SK-N-MC (cell line): Measurements from ENCODE around the gene DOK5.

ENCODE experiments used
- DNase-seq: peaks from one replicate; pipeline ENCODE4 v3.0.0-alpha.2; 2011; ENCODE audit warnings: low read depth, low spot score
- H3K27ac ChIP-seq: fragments of 200-600 bp; sonication (generic); 2 replicates; pipeline ENCODE4 v1.5.1; 2016; ENCODE audit warnings: mixed run types
- H3K36me3 ChIP-seq: fragments of 200-600 bp; sonication (generic); 2 replicates; pipeline ENCODE4 v1.6.1; 2017; ENCODE audit warnings: antibody characterized with exemption, low read length, mixed read lengths; ENCODE audit not compliant: insufficient read depth
- H3K4me3 ChIP-seq: fragments of 200-600 bp; sonication (generic); 2 replicates; pipeline ENCODE4 v1.5.1; 2016
- H3K9ac ChIP-seq: fragments of 200-600 bp; sonication (generic); 2 replicates; pipeline ENCODE4 v1.8.0; 2017; ENCODE audit warnings: mixed run types, mixed read lengths; ENCODE audit not compliant: insufficient read length
- H3K9me3 ChIP-seq: fragments of 200-600 bp; sonication (generic); 2 replicates; pipeline ENCODE4 v1.6.1; 2017; ENCODE audit warnings: low read depth, mild to moderate bottlenecking, antibody characterized with exemption, low read length, moderate library complexity, mixed read lengths
- EZH2 ChIP-seq: fragments of 200-600 bp; sonication (generic); IDR thresholded peaks from one replicate; pipeline ENCODE4 v1.6.1; 2017; ENCODE audit warnings: antibody characterized with exemption
- FOXP2 ChIP-seq: optimal IDR thresholded peaks from 2 replicates; pipeline ENCODE3; 2011; ENCODE audit warnings: mild to moderate bottlenecking, moderate library complexity; ENCODE audit not compliant: insufficient read depth; ENCODE audit errors: extremely low read length, control extremely low read depth
- POLR2AphosphoS5 ChIP-seq: IDR thresholded peaks from 2 replicates; pipeline ENCODE4 v1.6.1; 2012; ENCODE audit warnings: mild to moderate bottlenecking, low read depth, low read length, borderline replicate concordance

DOK5 gene

DNA sequence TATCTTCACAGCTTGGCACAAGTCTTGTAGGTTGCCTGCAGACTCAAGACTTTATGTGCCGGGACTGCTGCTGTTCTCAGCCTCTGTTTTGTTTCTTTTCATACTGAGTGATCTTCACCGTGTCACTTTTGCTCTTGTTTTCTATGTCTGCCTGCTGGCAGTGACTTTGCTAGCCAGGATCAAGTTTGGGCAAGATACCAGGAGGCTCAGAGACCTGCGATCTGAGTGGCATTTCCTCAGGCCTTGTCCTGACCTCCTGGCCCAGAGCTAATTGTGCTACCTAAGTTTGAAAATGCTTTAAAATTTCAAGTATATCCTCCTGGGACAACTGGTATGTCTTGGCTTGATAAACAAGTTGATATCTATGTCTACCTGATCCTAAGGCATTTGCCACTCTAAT lies 57.2 kb downstream of the DOK5 start:
- Histone ChIP-seq H3K27ac (no peak overlapping the region), H3K9ac (no peak overlapping the region), H3K36me3 (no peaks in the 10 kb centered on the region), H3K9me3 (no peaks in the 10 kb centered on the region), H3K4me3 (no peak overlapping the region)
- TF ChIP-seq POLR2AphosphoS5 = no peak
- no peak for TF ChIP-seq FOXP2
- no peak for TF ChIP-seq EZH2
- DNase-seq = no peak

- H3K9me3 ChIP-seq = no peaks in the 10 kb centered on the region
- no peak for TF ChIP-seq FOXP2
- TF ChIP-seq POLR2AphosphoS5 = no peak
- no peak for TF ChIP-seq EZH2
- H3K9ac ChIP-seq = no peak overlapping the region
- H3K4me3 ChIP-seq = no peak overlapping the region
- H3K36me3 ChIP-seq = no peaks in the 10 kb centered on the region
- H3K27ac ChIP-seq = no peak overlapping the region
- DNase-seq = no peak
Observed at GRCh38 chr20:54534101-54534500, 58.7 kb downstream of the DOK5 start.

DNA sequence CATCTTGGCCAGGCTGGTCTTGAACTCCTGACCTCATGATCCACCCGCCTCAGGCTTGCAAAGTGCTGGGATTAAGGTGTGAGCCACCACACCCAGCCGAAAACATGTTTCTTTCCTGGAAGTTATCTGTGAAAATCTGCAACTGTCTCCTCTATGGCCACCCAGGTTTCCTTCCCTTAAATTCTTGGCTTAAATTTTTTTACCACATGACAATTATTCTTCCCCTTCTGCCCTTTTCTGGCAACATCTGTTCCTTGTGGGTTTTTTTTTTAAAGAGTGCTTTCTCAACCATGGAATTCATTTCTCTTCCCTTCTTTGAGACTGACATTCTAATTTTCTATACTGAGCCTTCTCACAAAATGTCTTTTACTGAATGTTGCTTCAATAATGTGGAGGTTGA lies 59.6 kb downstream of the DOK5 start:
- TF ChIP-seq FOXP2 (no peak), POLR2AphosphoS5 (no peak), EZH2 (no peak)
- no peak overlapping the region for H3K4me3 ChIP-seq
- DNase-seq = no peak
- no peaks in the 10 kb centered on the region for H3K36me3 ChIP-seq
- no peak overlapping the region for H3K9ac ChIP-seq
- H3K9me3 ChIP-seq = no peaks in the 10 kb centered on the region
- H3K27ac ChIP-seq = no peak overlapping the region

DNA sequence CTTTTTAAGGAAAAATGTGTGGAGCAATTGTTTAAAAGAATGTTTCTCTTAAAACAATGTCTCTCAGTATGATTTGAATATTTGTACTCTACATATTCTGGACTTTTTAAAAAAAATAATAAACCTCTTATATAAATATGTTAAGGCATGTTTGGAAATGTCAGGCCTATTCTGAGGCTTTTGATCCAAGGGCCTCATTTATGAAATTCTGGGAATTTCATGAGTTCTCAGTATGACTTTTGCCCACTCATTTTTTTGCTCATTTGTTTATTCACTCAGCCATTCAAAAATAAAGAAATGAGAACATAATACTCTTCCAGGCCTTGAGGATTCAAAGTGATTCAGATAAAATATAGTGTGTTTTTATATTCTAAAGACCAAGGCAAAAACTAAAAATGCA lies 60.4 kb downstream of the DOK5 start:
- Histone ChIP-seq H3K4me3 (no peak overlapping the region), H3K36me3 (no peaks in the 10 kb centered on the region), H3K9me3 (no peaks in the 10 kb centered on the region), H3K9ac (no peak overlapping the region), H3K27ac (no peak overlapping the region)
- no peak for DNase-seq
- TF ChIP-seq EZH2 (no peak), POLR2AphosphoS5 (no peak), FOXP2 (no peak)

DNA sequence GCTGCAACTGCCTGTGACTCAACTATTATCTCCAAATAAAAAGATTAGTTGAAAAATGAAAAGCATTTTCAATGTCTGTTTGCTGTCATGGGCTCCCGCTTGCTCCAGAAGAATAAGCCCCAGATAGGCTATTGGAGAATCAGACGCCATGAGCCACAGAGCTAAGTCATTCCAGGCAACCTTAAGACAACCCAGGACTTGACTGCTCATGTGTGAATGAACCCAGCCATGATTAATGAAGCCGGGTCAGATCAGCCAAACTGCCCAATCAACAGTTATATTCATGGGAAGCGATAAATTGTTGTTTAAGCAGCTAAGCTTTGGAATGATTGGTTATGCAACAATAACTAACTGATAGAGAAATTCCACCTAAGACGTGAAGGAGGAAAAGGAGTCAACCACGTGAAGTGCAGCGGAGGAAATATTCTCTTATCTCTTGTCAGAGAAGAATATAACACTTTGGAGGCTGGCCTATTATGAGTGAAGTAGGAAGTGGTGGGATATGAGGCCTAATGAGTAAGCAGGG lies 64.2 kb downstream of the DOK5 start:
- TF ChIP-seq FOXP2 (no peak), EZH2 (no peak), POLR2AphosphoS5 (no peak)

GRCh38 chr20:54543369-54543768 lies 68.0 kb downstream of the DOK5 start:
- H3K9me3 ChIP-seq = no peaks in the 10 kb centered on the region
- H3K27ac ChIP-seq = no peak overlapping the region
- DNase-seq = no peak
- TF ChIP-seq EZH2 (no peak), FOXP2 (no peak), POLR2AphosphoS5 (no peak)
- no peak overlapping the region for H3K9ac ChIP-seq
- H3K36me3 ChIP-seq = no peaks in the 10 kb centered on the region
- no peak overlapping the region for H3K4me3 ChIP-seq

More for the DNA sequence above, 64.2 kb downstream of the DOK5 start:
- no peaks in the 10 kb centered on the region for H3K36me3 ChIP-seq
- no peak overlapping the region for H3K27ac ChIP-seq
- no peaks in the 10 kb centered on the region for H3K9me3 ChIP-seq
- H3K9ac ChIP-seq = no peak overlapping the region
- no peak overlapping the region for H3K4me3 ChIP-seq
- DNase-seq = no peak

- no peak overlapping the region for H3K9ac ChIP-seq
- DNase-seq = no peak
- H3K36me3 ChIP-seq = no peaks in the 10 kb centered on the region
- H3K4me3 ChIP-seq = no peak overlapping the region
- no peak overlapping the region for H3K27ac ChIP-seq
- TF ChIP-seq POLR2AphosphoS5 = no peak
- TF ChIP-seq EZH2 = no peak
- TF ChIP-seq FOXP2 = no peak
- no peaks in the 10 kb centered on the region for H3K9me3 ChIP-seq
Observed at GRCh38 chr20:54545676-54546358, 70.4 kb downstream of the DOK5 start.

DNA sequence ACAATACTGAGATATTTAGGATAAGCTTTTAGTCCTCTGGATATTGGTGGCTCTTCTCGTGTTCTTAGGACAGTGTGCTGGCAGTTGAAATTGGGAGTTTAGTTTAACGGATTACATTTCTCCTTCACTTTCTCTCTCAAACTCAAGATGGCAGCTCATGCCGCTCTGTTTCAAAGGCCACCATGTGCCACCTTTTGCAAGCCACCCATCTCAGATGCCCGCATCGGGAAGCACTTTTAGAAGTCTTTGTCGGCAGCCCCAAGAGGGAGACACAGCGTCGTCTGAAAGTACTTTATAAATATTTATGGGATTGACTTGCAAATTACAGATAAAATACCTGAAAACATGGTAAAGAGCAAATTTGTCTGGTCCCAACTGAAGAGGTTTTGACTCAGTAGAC lies 73.5 kb downstream of the DOK5 start:
- Histone ChIP-seq H3K27ac (no peak overlapping the region), H3K36me3 (no peaks in the 10 kb centered on the region), H3K4me3 (no peak overlapping the region), H3K9ac (no peak overlapping the region), H3K9me3 (no peaks in the 10 kb centered on the region)
- no peak for DNase-seq
- TF ChIP-seq EZH2 (no peak), POLR2AphosphoS5 (no peak), FOXP2 (no peak)
